BJ (cell line): ENCODE data around the gene PLXDC1. TPM values are rescaled to one million over a fixed set of nuclear protein-coding genes. Genes with fewer than 3 reads are reported as not detected.

Source experiments
- CTCF ChIA-PET: fragments of 350-600 bp; formaldehyde crosslinking; extraction: SDS; loops from one replicate; lab custom pipeline; 2021; ENCODE audit warnings: antibody characterized with exemption, inconsistent platforms; lab: Yijun Ruan, JAX
- POLR2A ChIA-PET: fragments of 300-600 bp; sonication (Branson Sonifier 250); formaldehyde crosslinking; extraction: SDS; loops from one replicate; lab custom pipeline; 2021; ENCODE audit warnings: antibody characterized with exemption; lab: Charles Lee
- DNase-seq: peaks from one replicate; pipeline ENCODE4 v3.0.0-alpha.2; 2011; ENCODE audit warnings: low read depth
- H3K27me3 ChIP-seq: 2 replicates; pipeline ENCODE4 v1.6.0; 2011; ENCODE audit warnings: low read length; ENCODE audit not compliant: control insufficient read depth, insufficient read depth
- H3K36me3 ChIP-seq: 2 replicates; pipeline ENCODE4 v1.5.1; 2011; ENCODE audit warnings: low read length; ENCODE audit not compliant: control insufficient read depth, insufficient read depth
- H3K4me3 ChIP-seq: 2 replicates; pipeline ENCODE4 v1.5.1; 2011; ENCODE audit warnings: low read depth, mild to moderate bottlenecking, control low read depth, low read length
- polyA plus RNA-seq: library from polyadenylated mRNA; depleted of rRNA; stranded (reverse); fragments of >200 nt; gene quantifications from 2 replicates; pipeline ENCODE4 v1.2.3, GENCODE V29; 2011
- TF ChIP-seq, protein P1 (sequence below): IDR thresholded peaks from 2 replicates; pipeline ENCODE4 v1.5.1; 2011; ENCODE audit warnings: low read depth, mild to moderate bottlenecking, control low read depth, inconsistent platforms, low read length, moderate library complexity; ENCODE audit not compliant: insufficient read depth

PLXDC1 gene
- polyA plus RNA-seq, 1 experiment: 5.0 TPM

DNA sequence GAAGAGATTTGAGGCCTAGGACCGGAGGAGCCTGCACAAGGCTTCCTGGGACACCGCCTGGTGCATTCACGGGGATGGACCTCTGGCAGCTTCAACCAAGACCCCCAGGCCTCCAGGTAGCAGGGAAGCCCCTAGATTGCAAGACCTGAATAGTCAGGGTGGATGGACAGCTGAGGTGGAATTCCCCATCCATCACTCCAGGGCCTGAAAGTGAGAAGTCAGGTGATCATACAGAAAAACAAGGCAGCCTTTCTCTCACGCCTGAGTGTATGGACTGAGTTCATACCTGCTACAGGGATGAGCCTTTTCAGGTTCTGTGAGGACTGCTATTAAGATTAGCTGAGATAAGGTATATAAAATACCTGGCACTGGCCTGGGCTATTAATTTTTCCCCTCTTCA, 74.2 kb downstream of the PLXDC1 start:
- ChIA-PET POLR2A (no interaction called here), CTCF (interaction anchor here (0.7 to 1.6 kb wide), 4 partner anchors 17 to 94 kb away, joined by 3 to 7 read pairs (median 4); no protein-coding TSS in a partner anchor)
- no peak for DNase-seq
- Histone ChIP-seq H3K4me3 (no peak overlapping the region), H3K36me3 (no peaks in the 10 kb centered on the region), H3K27me3 (peaks cover 5% of the 10 kb centered on the region)
- TF ChIP-seq, protein P1, sequence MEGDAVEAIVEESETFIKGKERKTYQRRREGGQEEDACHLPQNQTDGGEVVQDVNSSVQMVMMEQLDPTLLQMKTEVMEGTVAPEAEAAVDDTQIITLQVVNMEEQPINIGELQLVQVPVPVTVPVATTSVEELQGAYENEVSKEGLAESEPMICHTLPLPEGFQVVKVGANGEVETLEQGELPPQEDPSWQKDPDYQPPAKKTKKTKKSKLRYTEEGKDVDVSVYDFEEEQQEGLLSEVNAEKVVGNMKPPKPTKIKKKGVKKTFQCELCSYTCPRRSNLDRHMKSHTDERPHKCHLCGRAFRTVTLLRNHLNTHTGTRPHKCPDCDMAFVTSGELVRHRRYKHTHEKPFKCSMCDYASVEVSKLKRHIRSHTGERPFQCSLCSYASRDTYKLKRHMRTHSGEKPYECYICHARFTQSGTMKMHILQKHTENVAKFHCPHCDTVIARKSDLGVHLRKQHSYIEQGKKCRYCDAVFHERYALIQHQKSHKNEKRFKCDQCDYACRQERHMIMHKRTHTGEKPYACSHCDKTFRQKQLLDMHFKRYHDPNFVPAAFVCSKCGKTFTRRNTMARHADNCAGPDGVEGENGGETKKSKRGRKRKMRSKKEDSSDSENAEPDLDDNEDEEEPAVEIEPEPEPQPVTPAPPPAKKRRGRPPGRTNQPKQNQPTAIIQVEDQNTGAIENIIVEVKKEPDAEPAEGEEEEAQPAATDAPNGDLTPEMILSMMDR: no peak

DNA sequence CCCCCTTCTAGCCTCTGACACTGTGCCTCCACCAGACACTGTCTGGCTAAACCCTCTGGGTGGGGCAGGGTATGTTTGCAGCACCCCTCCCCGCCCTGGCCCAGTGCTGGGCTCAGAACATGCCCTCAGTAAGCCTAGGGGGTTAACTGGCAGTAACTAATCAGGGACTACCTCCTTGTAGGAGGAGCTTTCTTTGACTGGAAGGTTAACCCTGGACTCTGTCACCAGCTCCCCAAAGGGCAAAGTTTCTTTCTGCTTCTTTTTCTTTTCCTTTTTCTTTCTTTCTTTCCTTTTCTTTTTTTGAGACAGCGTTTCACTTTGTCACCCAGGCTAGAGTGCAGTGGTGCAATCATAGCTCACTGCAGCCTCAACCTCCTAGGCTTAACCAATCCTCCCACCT, 76.8 kb downstream of the PLXDC1 start:
- TF ChIP-seq, protein P1: no peak
- POLR2A ChIA-PET: no interaction called here
- H3K27me3 ChIP-seq: peaks cover 8% of the 10 kb centered on the region
- H3K36me3 ChIP-seq: no peaks in the 10 kb centered on the region
- no peak for DNase-seq
- H3K4me3 ChIP-seq: no peak overlapping the region
- CTCF ChIA-PET: interaction anchor here (0.9 to 2.7 kb wide), 3 partner anchors 10 to 78 kb away, joined by 4 to 12 read pairs (median 4); no protein-coding TSS in a partner anchor

DNA sequence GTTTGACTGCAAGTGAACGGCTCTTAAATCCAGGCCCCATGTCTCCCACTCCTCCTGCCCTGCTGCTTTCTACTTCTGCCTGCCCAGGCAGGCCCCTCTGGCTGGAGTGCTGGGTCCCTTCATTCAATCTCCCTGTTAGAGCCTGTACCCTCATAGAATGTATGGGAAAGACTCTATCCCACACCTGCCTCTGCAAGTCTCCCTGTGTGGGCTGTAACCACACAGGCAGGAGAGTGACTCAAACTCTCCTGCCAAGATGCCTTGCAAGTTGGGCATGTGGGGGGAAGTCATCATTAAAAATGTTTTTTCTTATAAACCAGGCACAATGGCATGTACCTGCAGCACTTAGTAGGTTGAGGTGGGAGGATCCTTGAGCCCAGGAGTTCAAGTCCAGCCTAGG, 77.5 kb downstream of the PLXDC1 start:
- TF ChIP-seq, protein P1: no peak
- peaks cover 5% of the 10 kb centered on the region for H3K27me3 ChIP-seq
- no peak overlapping the region for H3K4me3 ChIP-seq
- no peak for DNase-seq
- no peaks in the 10 kb centered on the region for H3K36me3 ChIP-seq
- POLR2A ChIA-PET: no interaction called here
- CTCF ChIA-PET: interaction anchor here (1.6 to 2.7 kb wide), 2 partner anchors 11 to 79 kb away, joined by 4 to 12 read pairs; no protein-coding TSS in a partner anchor

DNA sequence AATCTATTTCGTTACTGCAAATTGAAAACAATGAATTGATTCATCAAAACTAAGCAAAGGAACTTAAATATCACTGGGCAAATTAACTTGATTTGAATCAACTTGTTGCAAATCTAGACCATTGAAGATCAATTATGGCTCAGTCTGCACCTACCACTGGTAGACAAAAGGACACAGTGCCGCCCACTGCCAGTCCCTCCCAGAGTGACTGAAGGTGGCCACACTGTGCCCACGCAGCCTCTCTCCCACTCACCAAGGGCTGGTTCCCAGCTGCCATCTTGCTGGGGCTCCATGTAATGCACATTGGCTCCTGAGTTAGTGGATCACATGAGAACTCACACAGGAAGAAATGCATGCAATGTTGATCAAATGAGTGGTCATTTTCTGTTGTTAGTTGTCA, 78.1 kb downstream of the PLXDC1 start:
- Histone ChIP-seq H3K4me3 (no peak overlapping the region), H3K27me3 (peaks cover 5% of the 10 kb centered on the region), H3K36me3 (no peaks in the 10 kb centered on the region)
- ChIA-PET CTCF (interaction anchor here (2.7 kb wide), 1 partner anchor 80 kb away, joined by 12 read pairs; no protein-coding TSS in a partner anchor), POLR2A (no interaction called here)
- DNase-seq: no peak
- TF ChIP-seq, protein P1: no peak

DNA sequence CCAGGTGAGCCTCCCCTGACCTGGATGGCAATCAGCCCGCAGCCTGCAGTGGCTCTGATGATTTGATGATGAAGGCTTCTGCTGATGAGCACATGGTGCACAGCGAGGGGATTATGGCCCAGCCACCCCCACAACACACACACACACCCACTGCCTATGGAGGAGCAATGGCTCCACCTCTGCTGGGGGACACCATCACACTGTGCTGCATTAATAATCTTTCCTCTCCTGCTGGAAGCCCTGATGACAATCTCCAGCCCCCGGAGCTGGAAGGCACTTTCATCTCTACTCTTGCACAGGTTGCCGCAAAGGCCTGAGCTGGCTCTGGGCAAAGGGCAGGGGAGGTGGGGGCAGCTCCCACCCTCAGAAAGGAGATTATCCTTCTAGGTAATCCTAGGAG, 79.9 kb downstream of the PLXDC1 start:
- H3K36me3 ChIP-seq: no peaks in the 10 kb centered on the region
- POLR2A ChIA-PET: no interaction called here
- TF ChIP-seq, protein P1: no peak
- no peak for DNase-seq
- CTCF ChIA-PET: interaction anchor here (2.7 kb wide), 1 partner anchor 80 kb away, joined by 26 read pairs; the partner anchor contains the start of gene PLXDC1
- H3K4me3 ChIP-seq: no peak overlapping the region
- H3K27me3 ChIP-seq: peaks cover 3% of the 10 kb centered on the region
